ENCODE measurements around the gene VCAM1. TPM values are rescaled to one million over a fixed set of nuclear protein-coding genes. Genes with fewer than 3 reads are reported as not detected.
"Not testable (repeated sequence)": the region's sequence is repeated elsewhere in the genome, so short reads cannot be mapped to it uniquely, and the experiment has no call there.

The VCAM1 gene
- 36.2 TPM for total RNA-seq

DNA sequence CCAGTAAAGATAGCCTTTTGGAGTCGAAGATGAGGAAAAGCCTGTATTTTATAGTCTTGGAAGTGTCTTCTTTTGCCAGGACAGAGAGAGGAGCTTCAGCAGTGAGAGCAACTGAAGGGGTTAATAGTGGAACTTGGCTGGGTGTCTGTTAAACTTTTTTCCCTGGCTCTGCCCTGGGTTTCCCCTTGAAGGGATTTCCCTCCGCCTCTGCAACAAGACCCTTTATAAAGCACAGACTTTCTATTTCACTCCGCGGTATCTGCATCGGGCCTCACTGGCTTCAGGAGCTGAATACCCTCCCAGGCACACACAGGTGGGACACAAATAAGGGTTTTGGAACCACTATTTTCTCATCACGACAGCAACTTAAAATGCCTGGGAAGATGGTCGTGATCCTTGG, at the start of gene VCAM1:
Gene VCAM1 (plus strand): TSS at position 253 of the 400 bp plus-strand sequence. CDS start 119 bp downstream, at position 372.
- no peak for DNase-seq (ENCODE audit: low spot score)
- intact Hi-C loops (cut with DNase I), result no loop called here
- peak; percentile 52 for ATAC-seq

GRCh38 chr1:100670083-100670482, 49.5 kb upstream of the VCAM1 start:
- intact Hi-C loops (cut with DNase I), result no loop called here
- DNase-seq (ENCODE audit: low spot score), result no peak
- ATAC-seq, result no peak

GRCh38 chr1:100671601-100672000, 47.9 kb upstream of the VCAM1 start:
- intact Hi-C loops (cut with DNase I), result no loop called here
- no peak for DNase-seq (ENCODE audit: low spot score)
- ATAC-seq, result no peak

- no peak for ATAC-seq
- intact Hi-C loops (cut with DNase I), result no loop called here
These were observed 35.8 kb upstream of the VCAM1 start for GRCh38 chr1:100683448-100684349.

GRCh38 chr1:100699744-100700143, 19.8 kb upstream of the VCAM1 start:
- ATAC-seq, result no peak
- no peak for DNase-seq (ENCODE audit: low spot score)
- intact Hi-C loops (cut with DNase I), result no loop called here

More at GRCh38 chr1:100683448-100684349, 35.8 kb upstream of the VCAM1 start:
- no peak for DNase-seq (ENCODE audit: low spot score)

GRCh38 chr1:100700586-100700985, 19.0 kb upstream of the VCAM1 start:
- ATAC-seq, result no peak
- intact Hi-C loops (cut with DNase I), result no loop called here
- DNase-seq (ENCODE audit: low spot score), result no peak

- ATAC-seq (no peak), DNase-seq (ENCODE audit: low spot score) (no peak)
- intact Hi-C loops (cut with DNase I), result no loop called here
These were observed 16.5 kb upstream of the VCAM1 start for GRCh38 chr1:100703052-100703451.

DNA sequence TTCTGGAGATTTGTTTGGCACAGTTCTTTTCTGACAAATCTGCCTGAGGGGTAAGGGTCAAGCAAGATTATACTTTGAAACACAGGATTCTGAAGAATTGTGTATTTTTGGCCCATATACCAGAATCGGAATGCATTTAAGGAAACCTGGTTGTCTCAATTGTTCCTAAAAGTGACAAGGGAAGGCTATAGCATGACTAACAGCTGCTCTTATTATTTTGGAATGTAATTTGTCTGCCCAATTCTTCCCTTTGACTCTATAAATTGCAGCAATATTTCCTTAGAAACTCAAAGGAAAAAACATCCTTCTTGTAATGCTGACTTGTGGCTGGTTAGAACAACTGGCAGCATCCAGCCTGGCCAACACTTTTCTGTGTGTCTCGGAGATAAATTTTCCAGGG, 15.8 kb upstream of the VCAM1 start:
- intact Hi-C loops (cut with DNase I), result no loop called here
- ATAC-seq (no peak), DNase-seq (ENCODE audit: low spot score) (no peak)

GRCh38 chr1:100704473-100704872, 15.1 kb upstream of the VCAM1 start:
- DNase-seq (ENCODE audit: low spot score), result no peak
- intact Hi-C loops (cut with DNase I), result no loop called here
- no peak for ATAC-seq

- DNase-seq (ENCODE audit: low spot score) (no peak), ATAC-seq (no peak)
- intact Hi-C loops (cut with DNase I), result no loop called here
These were observed 13.2 kb upstream of the VCAM1 start for GRCh38 chr1:100706296-100706695.

DNA sequence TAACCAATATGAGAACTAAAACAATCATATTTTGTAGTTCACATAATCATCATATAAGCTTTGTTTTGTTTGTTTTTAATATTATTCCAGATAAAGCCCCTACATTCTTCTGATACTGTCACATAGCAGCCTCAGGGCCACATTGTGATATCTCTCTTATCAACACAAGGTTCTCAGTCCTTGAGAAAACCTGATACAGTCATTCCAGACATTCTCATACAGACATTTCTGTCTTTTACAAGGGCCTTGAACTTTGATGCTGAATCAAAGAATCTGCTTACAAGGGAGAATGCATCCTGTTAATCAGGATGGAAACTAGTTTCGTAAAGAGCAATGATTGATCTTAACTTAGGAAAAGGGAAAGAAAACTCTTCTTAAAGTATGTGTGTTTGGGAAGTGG, 12.7 kb upstream of the VCAM1 start:
- ATAC-seq (no peak), DNase-seq (ENCODE audit: low spot score) (no peak)
- intact Hi-C loops (cut with DNase I), result no loop called here

DNA sequence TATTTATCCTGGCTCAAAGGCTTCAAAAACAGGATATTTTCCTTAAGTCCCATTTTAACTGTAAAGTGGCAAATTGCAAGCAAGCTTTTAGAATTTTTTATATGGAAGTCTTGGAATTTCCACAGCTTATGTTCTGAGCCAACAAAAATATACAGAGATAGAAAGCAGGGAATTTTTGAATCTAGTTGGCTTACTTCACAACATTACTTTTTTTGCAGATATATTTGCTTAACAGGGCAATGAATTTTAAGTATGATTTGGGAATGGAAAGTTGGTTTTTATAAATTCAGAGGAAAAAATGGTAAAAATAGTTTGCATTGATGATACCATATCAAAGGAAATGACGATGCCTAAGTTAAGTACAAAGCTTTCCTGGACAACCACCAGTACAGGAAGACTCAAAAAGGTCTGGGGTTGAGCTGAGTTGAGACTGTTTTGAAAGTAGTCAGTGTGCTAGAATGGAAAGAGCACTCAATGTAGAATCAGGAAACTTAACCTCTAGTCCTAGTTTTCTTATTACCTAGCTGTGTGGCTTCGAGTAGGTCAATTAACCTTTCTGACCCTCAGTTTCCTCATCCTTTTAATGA, 11.0 kb upstream of the VCAM1 start:
- DNase-seq (ENCODE audit: low spot score) (no peak), ATAC-seq (peak; percentile 67)
- intact Hi-C loops (cut with DNase I), result no loop called here

GRCh38 chr1:100710906-100711682, 8.4 kb upstream of the VCAM1 start:
- no peak for ATAC-seq

DNA sequence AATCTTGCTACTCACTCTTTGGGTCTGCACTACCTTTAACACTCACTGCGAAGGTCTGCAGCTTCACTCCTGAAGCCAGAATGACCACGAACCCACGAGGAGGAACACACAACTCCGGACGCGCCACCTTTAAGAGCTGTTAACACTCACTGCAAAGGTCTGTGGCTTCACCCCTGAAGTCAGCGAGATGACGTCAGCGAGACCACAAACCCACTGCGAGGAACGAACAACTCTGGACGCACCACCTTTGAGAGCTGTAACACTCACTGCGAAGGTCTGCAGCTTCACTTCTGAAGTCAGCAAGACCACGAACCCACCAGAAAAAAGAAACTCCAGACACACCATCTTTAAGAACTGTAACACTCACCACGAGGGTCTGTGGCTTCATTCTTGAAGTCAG, 6.5 kb upstream of the VCAM1 start:
- DNase-seq (ENCODE audit: low spot score); intact Hi-C loops (cut with DNase I); ATAC-seq: not testable (repeated sequence)

More at GRCh38 chr1:100710906-100711682, 8.4 kb upstream of the VCAM1 start:
- intact Hi-C loops (cut with DNase I), result no loop called here
- no peak for DNase-seq (ENCODE audit: low spot score)

DNA sequence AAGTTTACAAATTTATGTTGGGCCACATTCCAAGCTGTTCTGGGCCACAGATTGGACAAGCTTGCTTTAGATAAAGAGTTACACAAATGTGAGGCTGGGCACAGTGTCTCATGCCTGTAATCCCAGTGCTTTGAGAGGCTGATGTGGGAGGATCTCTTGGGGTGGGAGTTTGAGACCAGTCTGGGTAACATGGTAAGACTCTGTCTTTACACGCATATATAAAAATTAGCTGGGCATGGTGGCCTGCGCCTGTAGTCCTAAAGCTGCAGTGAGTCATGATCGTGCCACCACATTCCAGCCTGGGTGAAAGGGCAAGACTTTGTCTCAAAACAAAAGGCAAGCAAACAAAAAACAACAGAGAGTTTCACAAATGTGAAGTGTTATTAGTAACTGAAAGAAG, 5.9 kb upstream of the VCAM1 start:
- intact Hi-C loops (cut with DNase I), result no loop called here
- ATAC-seq (no peak), DNase-seq (ENCODE audit: low spot score) (no peak)

DNA sequence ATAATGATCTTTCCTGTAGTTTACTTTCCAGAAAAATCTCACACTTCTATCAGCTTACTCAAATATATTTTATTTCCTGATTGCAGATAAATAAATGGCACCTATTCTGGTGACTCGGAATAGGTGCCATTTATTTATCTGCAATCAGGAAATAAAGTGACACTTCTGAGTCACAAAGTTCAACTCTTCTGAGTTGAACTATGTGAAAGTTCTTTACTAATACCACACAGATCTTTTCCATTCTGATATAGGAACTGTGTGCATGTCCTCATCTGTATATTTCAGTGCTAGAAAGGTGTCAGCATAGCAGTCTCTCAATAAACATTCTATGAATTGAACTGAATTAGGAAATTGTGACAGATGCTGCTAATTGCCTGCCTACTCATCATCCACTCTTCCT, 4.9 kb upstream of the VCAM1 start:
- DNase-seq (ENCODE audit: low spot score) (no peak), ATAC-seq (no peak)
- intact Hi-C loops (cut with DNase I), result no loop called here

GRCh38 chr1:100717218-100717617, 2.3 kb upstream of the VCAM1 start:
- ATAC-seq (no peak), DNase-seq (ENCODE audit: low spot score) (no peak)
- intact Hi-C loops (cut with DNase I), result no loop called here

- peak; percentile 33 for ATAC-seq
- intact Hi-C loops (cut with DNase I), result no loop called here
- no peak for DNase-seq (ENCODE audit: low spot score)
These were observed 961 bp upstream of the VCAM1 start for GRCh38 chr1:100718581-100718980.

GRCh38 chr1:100720101-100720500, 559 bp downstream of the VCAM1 start:
- ATAC-seq (peak; percentile 8), DNase-seq (ENCODE audit: low spot score) (no peak)
- intact Hi-C loops (cut with DNase I), result no loop called here

DNA sequence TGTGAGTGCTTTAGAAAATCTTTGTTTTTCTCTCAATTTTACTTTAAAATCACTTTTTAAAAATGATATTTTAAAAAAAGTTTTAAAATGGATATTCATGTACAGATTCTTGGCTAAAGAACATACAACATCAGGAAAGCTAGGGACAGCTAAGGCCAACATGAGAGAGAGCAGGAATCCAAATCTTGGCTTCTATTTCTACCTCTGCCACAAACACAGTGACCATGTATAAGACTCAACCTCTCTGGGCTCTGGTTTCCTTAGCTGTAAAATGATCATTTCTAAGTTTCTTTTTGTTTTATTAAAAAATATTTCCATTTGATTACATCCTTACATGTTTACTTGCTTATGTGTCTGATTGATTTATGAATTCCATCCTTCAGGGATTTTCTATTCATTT, 1.2 kb downstream of the VCAM1 start:
- intact Hi-C loops (cut with DNase I), result no loop called here
- no peak for ATAC-seq
- no peak for DNase-seq (ENCODE audit: low spot score)
